ENCODE results near the gene APOA4. TPM values are rescaled to one million over a fixed set of nuclear protein-coding genes. Genes with fewer than 3 reads are reported as not detected.

APOA4 gene
- total and polyA plus RNA-seq, 9 of the 15 experiments (the other 6 are each of a cell fraction or from before 2014, with no cell fraction given): 0.07 TPM; not detected in 8

DNA sequence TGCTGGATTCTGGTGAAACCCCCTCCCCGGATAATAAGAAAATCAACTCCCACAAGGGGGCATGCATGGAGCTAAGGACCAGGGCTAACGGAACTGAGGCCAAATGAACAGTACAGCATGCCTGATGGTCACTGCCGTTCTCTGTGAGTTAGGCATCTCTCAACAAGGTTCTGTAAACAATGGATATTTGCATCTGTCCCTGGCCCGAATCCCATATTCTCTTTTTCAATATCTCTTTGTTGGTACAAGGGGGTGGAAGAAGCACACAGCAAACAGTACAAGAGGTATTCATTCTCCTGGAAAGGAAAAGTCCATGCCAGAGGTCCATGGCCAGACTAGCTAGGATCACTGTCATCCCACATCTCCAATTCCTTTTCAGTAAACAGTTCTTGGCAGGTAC is 46.5 kb upstream of the APOA4 start:
- no peak overlapping the region for H3K4me2 ChIP-seq (ENCODE audit: insufficient read depth, low read length)
- ATAC-seq (no peak), FAIRE-seq (no peak), DNase-seq (ENCODE audit: extremely low read depth in 1 of 4, low spot score in 3 of 4) (no peak)
- H3K4me3 ChIP-seq: no peak overlapping the region
- POLR2A ChIA-PET: interaction anchor here (0.7 to 0.8 kb wide), 3 partner anchors 10 to 297 kb away, joined by 3 to 4 read pairs (median 3); no protein-coding TSS in a partner anchor
- TF ChIP-seq ZNF408 (CRISPR knock-in tag; IDR thresholded peaks at IDR 0.05; ENCODE audit: low read depth) (no peak), ILK (tag; IDR thresholded peaks at IDR 0.05; ENCODE audit: borderline replicate concordance, low read depth) (no peak)
- TF ChIP-seq, protein P1, sequence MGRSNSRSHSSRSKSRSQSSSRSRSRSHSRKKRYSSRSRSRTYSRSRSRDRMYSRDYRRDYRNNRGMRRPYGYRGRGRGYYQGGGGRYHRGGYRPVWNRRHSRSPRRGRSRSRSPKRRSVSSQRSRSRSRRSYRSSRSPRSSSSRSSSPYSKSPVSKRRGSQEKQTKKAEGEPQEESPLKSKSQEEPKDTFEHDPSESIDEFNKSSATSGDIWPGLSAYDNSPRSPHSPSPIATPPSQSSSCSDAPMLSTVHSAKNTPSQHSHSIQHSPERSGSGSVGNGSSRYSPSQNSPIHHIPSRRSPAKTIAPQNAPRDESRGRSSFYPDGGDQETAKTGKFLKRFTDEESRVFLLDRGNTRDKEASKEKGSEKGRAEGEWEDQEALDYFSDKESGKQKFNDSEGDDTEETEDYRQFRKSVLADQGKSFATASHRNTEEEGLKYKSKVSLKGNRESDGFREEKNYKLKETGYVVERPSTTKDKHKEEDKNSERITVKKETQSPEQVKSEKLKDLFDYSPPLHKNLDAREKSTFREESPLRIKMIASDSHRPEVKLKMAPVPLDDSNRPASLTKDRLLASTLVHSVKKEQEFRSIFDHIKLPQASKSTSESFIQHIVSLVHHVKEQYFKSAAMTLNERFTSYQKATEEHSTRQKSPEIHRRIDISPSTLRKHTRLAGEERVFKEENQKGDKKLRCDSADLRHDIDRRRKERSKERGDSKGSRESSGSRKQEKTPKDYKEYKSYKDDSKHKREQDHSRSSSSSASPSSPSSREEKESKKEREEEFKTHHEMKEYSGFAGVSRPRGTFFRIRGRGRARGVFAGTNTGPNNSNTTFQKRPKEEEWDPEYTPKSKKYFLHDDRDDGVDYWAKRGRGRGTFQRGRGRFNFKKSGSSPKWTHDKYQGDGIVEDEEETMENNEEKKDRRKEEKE (IDR thresholded peaks at IDR 0.05; ENCODE audit: borderline replicate concordance in 1 of 2, control insufficient read depth in 1 of 2, low read depth in 2 of 2, low read length in 1 of 2): no peak
- TF ChIP-seq, protein P2, sequence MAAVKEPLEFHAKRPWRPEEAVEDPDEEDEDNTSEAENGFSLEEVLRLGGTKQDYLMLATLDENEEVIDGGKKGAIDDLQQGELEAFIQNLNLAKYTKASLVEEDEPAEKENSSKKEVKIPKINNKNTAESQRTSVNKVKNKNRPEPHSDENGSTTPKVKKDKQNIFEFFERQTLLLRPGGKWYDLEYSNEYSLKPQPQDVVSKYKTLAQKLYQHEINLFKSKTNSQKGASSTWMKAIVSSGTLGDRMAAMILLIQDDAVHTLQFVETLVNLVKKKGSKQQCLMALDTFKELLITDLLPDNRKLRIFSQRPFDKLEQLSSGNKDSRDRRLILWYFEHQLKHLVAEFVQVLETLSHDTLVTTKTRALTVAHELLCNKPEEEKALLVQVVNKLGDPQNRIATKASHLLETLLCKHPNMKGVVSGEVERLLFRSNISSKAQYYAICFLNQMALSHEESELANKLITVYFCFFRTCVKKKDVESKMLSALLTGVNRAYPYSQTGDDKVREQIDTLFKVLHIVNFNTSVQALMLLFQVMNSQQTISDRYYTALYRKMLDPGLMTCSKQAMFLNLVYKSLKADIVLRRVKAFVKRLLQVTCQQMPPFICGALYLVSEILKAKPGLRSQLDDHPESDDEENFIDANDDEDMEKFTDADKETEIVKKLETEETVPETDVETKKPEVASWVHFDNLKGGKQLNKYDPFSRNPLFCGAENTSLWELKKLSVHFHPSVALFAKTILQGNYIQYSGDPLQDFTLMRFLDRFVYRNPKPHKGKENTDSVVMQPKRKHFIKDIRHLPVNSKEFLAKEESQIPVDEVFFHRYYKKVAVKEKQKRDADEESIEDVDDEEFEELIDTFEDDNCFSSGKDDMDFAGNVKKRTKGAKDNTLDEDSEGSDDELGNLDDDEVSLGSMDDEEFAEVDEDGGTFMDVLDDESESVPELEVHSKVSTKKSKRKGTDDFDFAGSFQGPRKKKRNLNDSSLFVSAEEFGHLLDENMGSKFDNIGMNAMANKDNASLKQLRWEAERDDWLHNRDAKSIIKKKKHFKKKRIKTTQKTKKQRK (IDR thresholded peaks at IDR 0.05; ENCODE audit: borderline replicate concordance, low read depth, low read length): no peak
- H4K20me1 ChIP-seq (replicated peaks; ENCODE audit: control insufficient read depth, insufficient read depth, low read length): no peaks in the 10 kb centered on the region
- in situ Hi-C loops (cut with MboI): no loop called here
- no peaks in the 10 kb centered on the region for H3K79me2 ChIP-seq (ENCODE audit: control insufficient read depth, insufficient read depth, low read length)
- H3K27ac ChIP-seq (ENCODE audit: extremely low read depth, low read depth, low read length): no peak overlapping the region
- no peaks in the 10 kb centered on the region for H3K4me1 ChIP-seq (replicated peaks in 1 of 2; ENCODE audit: control insufficient read depth in 2 of 2, insufficient read depth in 2 of 2, low read length in 2 of 2)
- BruUV-seq (replicated peaks): no TSS peak
- CTCF ChIA-PET (ENCODE audit: low intra/inter-chr PET ratio): no interaction called here
- peaks cover 90% of the 10 kb centered on the region for H3K36me3 ChIP-seq (ENCODE audit: control insufficient read depth, insufficient read depth, low read length)
- H2AFZ ChIP-seq (ENCODE audit: low read depth, low read length): no peak overlapping the region
- H3K9ac ChIP-seq (ENCODE audit: insufficient read depth in 1 of 2, low read depth in 2 of 2, low read length in 2 of 2): no peak overlapping the region
- intact Hi-C loops (cut with micrococcal nuclease): no loop called here
- WGBS (ENCODE audit: insufficient coverage, low coverage, missing lambda C conversion rate): 93% methylated on average over 4 of the region's 4 CpGs
- H3K9me1 ChIP-seq (ENCODE audit: control insufficient read depth, insufficient read depth, low read length): no peaks in the 10 kb centered on the region
- H3K27me3 ChIP-seq (ENCODE audit: control insufficient read depth in 2 of 2, insufficient read depth in 2 of 2, low read length in 2 of 2): no peaks in the 10 kb centered on the region
- no peaks in the 10 kb centered on the region for H3K9me3 ChIP-seq (replicated peaks; ENCODE audit: control insufficient read depth, insufficient read depth, low read depth, low read length)
